Activated T-cell treated with anti-CD3 and anti-CD28 coated beads, Interleukin-2, amount 50 U/mL, for 72 hours (primary cell): ENCODE measurements around the gene FZR1. TPM values are rescaled to one million over a fixed set of nuclear protein-coding genes. Genes with fewer than 3 reads are reported as not detected.

ENCODE experiments used
- ATAC-seq, 2 donors: fragments of 150-1000 bp; cut with Tn5 transposase; replicated peaks in 1 of 2; 2 replicates each; pipeline ENCODE4 v1.10.0; 2021; ENCODE audit warnings: moderate library complexity in 2 of 2, mild to moderate bottlenecking in 1 of 2
- DNase-seq, 2 donors: peaks; one replicate each; pipeline ENCODE4 v3.0.0; 2021 to 2022; ENCODE audit warnings: mixed read lengths in 1 of 2
- H3K27ac Mint-ChIP-seq: one replicate; pipeline ENCODE4 v1.8.0; 2022; ENCODE audit warnings: mild to moderate bottlenecking, moderate library complexity, mixed read lengths
- H3K27me3 Mint-ChIP-seq: one replicate; pipeline ENCODE4 v1.8.0; 2022; ENCODE audit warnings: low read depth, mixed read lengths
- H3K36me3 Mint-ChIP-seq, 2 donors: one replicate each; pipeline ENCODE4 v1.8.0; 2022; ENCODE audit warnings: mixed read lengths in 2 of 2, mild to moderate bottlenecking in 1 of 2; ENCODE audit not compliant: insufficient read depth in 2 of 2
- H3K4me1 Mint-ChIP-seq: one replicate; pipeline ENCODE4 v1.8.0; 2022; ENCODE audit warnings: low read depth, mixed read lengths
- H3K4me3 Mint-ChIP-seq, 2 donors: one replicate each; pipeline ENCODE4 v1.8.0; 2022; ENCODE audit warnings: mild to moderate bottlenecking in 2 of 2, mixed read lengths in 2 of 2, moderate library complexity in 2 of 2
- H3K9me3 Mint-ChIP-seq, 2 donors: one replicate each; pipeline ENCODE4 v1.8.0; 2022; ENCODE audit warnings: mixed read lengths in 2 of 2
- total RNA-seq, 2 donors: library from RNA; stranded (reverse); gene quantifications; one replicate each; pipeline ENCODE4 v1.2.3, GENCODE V29; 2022

Gene FZR1
- total RNA-seq, 2 donors from 2014 or later, result 66.2 to 85.9 TPM

GRCh38 chr19:3518659-3519058 lies 12.5 kb downstream of the FZR1 start:
- no peaks in the 10 kb centered on the region for H3K9me3 Mint-ChIP-seq
- DNase-seq (no peak), ATAC-seq (no peak)
- H3K36me3 Mint-ChIP-seq, result peaks cover 0 to 2% of the 10 kb centered on the region in 2 donors
- no peak overlapping the region for H3K4me3 Mint-ChIP-seq
- H3K4me1 Mint-ChIP-seq, result peaks cover 28% of the 10 kb centered on the region
- no peak overlapping the region for H3K27ac Mint-ChIP-seq
- H3K27me3 Mint-ChIP-seq, result no peaks in the 10 kb centered on the region

- no peak for ATAC-seq
- H3K4me3 Mint-ChIP-seq, result no peak overlapping the region
- no peak overlapping the region for H3K27ac Mint-ChIP-seq
- peaks cover 26% of the 10 kb centered on the region for H3K4me1 Mint-ChIP-seq
- DNase-seq, result no peak
- H3K27me3 Mint-ChIP-seq, result no peaks in the 10 kb centered on the region
- no peaks in the 10 kb centered on the region for H3K9me3 Mint-ChIP-seq
- H3K36me3 Mint-ChIP-seq, result peaks cover 0 to 2% of the 10 kb centered on the region in 2 donors
Measured at GRCh38 chr19:3519126-3519525, 13.0 kb downstream of the FZR1 start.

GRCh38 chr19:3520166-3521103 lies 14.3 kb downstream of the FZR1 start:
- Mint-ChIP-seq H3K9me3 (no peaks in the 10 kb centered on the region), H3K4me3 (no peak overlapping the region), H3K27ac (no peak overlapping the region), H3K4me1 (peaks cover 20% of the 10 kb centered on the region), H3K36me3 (peaks cover 0 to 2% of the 10 kb centered on the region in 2 donors), H3K27me3 (no peaks in the 10 kb centered on the region)
- DNase-seq (no peak), ATAC-seq (no peak)

GRCh38 chr19:3521104-3521445 lies 15.0 kb downstream of the FZR1 start:
- Mint-ChIP-seq H3K4me3 (no peak overlapping the region), H3K27me3 (no peaks in the 10 kb centered on the region), H3K4me1 (peaks cover 16% of the 10 kb centered on the region), H3K9me3 (no peaks in the 10 kb centered on the region), H3K36me3 (peaks cover 0 to 2% of the 10 kb centered on the region in 2 donors), H3K27ac (no peak overlapping the region)
- DNase-seq, result no peak
- ATAC-seq, result no peak

GRCh38 chr19:3522421-3523360 lies 16.6 kb downstream of the FZR1 start:
- H3K27ac Mint-ChIP-seq, result no peak overlapping the region
- ATAC-seq, result no peak
- no peak for DNase-seq
- no peaks in the 10 kb centered on the region for H3K9me3 Mint-ChIP-seq
- peaks cover 0 to 2% of the 10 kb centered on the region in 2 donors for H3K36me3 Mint-ChIP-seq
- H3K27me3 Mint-ChIP-seq, result no peaks in the 10 kb centered on the region
- H3K4me3 Mint-ChIP-seq, result no peak overlapping the region
- peaks cover 6% of the 10 kb centered on the region for H3K4me1 Mint-ChIP-seq

DNA sequence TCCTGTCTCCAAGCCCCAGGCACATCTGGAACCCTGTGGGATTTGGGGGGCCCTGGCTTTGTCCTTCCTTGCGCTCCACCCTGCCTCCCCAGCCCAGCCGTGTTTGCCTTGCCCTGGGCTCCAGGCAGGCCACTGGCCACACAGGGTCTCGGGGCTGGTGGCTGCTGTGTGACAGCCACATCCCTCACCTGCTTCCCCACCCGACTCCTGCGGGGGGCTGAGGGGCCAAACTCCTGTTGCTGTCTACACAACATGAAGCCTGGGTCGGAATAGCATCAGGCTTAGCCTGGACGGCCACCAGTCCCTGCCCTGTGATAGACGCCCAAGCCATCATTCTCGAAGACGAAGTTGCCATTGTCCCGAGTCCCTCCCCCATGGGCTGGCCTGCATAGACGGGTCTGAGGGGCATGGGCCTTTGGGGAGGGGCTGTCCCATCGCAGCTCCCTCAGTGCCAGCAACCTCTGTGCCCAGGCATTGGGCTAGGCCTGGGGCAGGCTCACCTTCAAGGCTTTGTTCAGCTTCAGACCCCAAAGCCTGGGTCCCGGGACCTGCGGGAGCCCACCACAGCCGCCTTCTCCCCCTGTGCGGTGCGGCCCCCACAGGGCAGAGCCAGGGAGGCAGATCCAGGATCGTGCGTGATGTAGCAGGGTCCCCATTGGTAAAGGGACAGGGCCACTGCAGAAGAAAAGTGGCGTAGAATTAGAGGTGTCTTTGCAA lies 17.4 kb downstream of the FZR1 start:
- peaks cover 0 to 2% of the 10 kb centered on the region in 2 donors for H3K36me3 Mint-ChIP-seq
- no peak overlapping the region for H3K4me3 Mint-ChIP-seq

DNA sequence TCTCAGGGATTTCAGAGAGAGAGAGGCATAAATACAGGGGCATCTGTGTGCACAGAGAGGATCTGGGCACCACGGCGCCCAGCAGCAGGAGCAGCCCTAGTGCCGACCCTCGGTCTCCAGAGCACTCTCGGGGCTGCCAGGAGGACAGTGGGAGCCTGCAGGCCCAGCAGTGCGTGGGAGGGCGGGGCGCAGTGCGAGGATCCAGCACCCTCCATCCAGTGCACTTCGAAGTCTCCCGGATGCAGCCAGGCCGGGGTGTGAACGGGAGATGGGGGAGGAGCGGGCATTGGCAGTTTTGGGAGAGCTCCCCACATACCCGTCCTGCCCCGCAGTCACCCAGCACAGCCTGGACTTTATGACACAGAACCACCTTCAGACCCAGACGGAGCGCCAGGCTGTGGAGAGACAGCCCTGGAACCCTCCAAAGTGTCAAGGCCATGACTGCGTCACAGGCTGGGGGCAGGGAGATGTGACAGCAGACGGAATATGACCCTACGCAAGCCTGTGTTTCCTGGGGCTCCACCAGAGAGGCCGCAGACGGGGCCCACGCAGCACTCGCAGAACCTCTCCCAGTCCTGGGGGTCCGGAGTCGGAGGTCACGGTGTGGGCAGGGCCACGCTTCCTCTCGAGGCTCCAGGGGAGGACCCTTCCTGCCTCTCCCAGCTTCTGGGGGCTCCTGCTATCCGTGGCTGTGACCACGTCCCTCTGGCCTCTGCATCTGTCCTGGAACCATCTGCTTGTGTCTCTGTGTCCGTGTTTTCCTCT lies 18.1 kb downstream of the FZR1 start:
- DNase-seq (no peak), ATAC-seq (no peak)
- Mint-ChIP-seq H3K4me1 (peaks cover 6% of the 10 kb centered on the region), H3K4me3 (no peak overlapping the region), H3K27me3 (no peaks in the 10 kb centered on the region), H3K36me3 (peaks cover 0 to 2% of the 10 kb centered on the region in 2 donors), H3K9me3 (no peaks in the 10 kb centered on the region), H3K27ac (no peak overlapping the region)

More for the DNA sequence above, 17.4 kb downstream of the FZR1 start:
- DNase-seq, result no peak
- peaks cover 6% of the 10 kb centered on the region for H3K4me1 Mint-ChIP-seq
- no peaks in the 10 kb centered on the region for H3K9me3 Mint-ChIP-seq
- no peak overlapping the region for H3K27ac Mint-ChIP-seq
- ATAC-seq, result no peak
- no peaks in the 10 kb centered on the region for H3K27me3 Mint-ChIP-seq

GRCh38 chr19:3524904-3525451 lies 18.9 kb downstream of the FZR1 start:
- H3K4me1 Mint-ChIP-seq, result peaks cover 6% of the 10 kb centered on the region
- H3K36me3 Mint-ChIP-seq, result peaks cover 0 to 2% of the 10 kb centered on the region in 2 donors
- ATAC-seq, result no peak
- no peak overlapping the region for H3K4me3 Mint-ChIP-seq
- H3K9me3 Mint-ChIP-seq, result no peaks in the 10 kb centered on the region
- no peaks in the 10 kb centered on the region for H3K27me3 Mint-ChIP-seq
- no peak overlapping the region for H3K27ac Mint-ChIP-seq
- DNase-seq, result no peak

DNA sequence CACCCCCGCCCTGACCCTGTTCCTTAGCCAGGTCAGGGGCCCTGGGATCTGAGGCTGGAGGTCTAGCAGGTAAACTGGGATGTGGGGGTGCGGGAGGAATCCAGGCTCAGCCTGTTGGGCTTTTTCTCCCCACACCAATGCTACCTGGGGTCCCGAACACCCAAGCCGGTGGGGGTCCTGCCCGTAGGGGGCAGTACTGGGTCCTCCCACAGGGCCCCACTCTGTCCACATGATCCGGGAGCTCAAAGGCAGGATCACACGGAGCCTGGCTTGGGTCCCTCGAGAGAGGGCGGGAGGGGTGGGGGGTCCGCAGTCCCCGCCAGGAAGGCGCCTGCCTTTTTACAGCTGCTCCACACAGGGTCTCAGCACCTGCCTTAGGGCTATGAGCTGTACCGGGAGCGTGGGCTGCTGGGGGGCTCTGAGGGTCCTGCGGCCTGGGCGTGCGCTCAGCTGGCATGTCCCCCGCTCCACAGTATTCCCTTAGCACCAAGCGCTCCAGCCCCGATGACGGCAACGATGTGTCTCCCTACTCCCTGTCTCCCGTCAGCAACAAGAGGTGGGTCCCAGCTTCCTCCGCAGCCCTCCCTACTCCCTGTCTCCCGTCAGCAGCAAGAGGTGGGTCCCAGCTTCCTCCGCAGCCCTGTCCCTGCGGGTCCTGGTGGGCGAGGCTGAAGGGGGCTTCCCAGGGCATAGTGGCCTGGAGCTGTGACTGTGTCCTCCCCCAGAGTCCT lies 20.6 kb downstream of the FZR1 start:
- Mint-ChIP-seq H3K27me3 (no peaks in the 10 kb centered on the region), H3K9me3 (no peaks in the 10 kb centered on the region), H3K36me3 (peaks cover 0 to 2% of the 10 kb centered on the region in 2 donors), H3K27ac (no peak overlapping the region), H3K4me3 (no peak overlapping the region), H3K4me1 (no peaks in the 10 kb centered on the region)
- no peak for ATAC-seq
- no peak for DNase-seq

GRCh38 chr19:3527238-3527910 lies 21.3 kb downstream of the FZR1 start:
- H3K27me3 Mint-ChIP-seq, result no peaks in the 10 kb centered on the region
- DNase-seq (no peak), ATAC-seq (no peak)
- no peaks in the 10 kb centered on the region for H3K36me3 Mint-ChIP-seq
- no peaks in the 10 kb centered on the region for H3K9me3 Mint-ChIP-seq
- no peak overlapping the region for H3K27ac Mint-ChIP-seq
- H3K4me1 Mint-ChIP-seq, result no peaks in the 10 kb centered on the region
- H3K4me3 Mint-ChIP-seq, result no peak overlapping the region

DNA sequence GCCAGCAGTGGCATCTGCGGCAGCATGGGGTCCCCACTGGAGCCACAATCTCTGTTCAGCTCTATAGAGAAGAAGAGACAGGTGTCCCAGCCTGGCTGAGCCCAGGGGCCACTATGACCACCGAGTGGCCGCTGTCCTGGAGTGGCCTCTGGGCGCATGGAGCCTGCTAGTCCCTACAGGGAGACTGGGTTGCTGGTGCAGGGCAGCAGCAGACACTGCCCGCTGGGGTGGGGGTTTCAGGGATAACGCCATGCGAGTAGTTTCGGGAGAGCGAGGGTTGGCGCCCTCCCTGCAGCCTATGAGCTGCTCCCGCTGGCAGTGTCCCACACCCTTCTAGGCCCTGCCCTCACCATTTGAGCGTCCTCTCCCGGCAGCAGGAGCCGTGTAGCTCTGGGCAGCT lies 22.0 kb downstream of the FZR1 start:
- Mint-ChIP-seq H3K27me3 (no peaks in the 10 kb centered on the region), H3K36me3 (peaks cover 0 to 2% of the 10 kb centered on the region in 2 donors), H3K27ac (no peak overlapping the region), H3K9me3 (no peaks in the 10 kb centered on the region), H3K4me1 (no peaks in the 10 kb centered on the region), H3K4me3 (no peak overlapping the region)
- DNase-seq, result no peak
- ATAC-seq, result no peak
